BJ (cell line): ENCODE results near the gene ADAMTS17. TPM values are rescaled to one million over a fixed set of nuclear protein-coding genes. Genes with fewer than 3 reads are reported as not detected.

Source experiments
- CTCF ChIA-PET: fragments of 350-600 bp; formaldehyde crosslinking; extraction: SDS; loops from one replicate; lab custom pipeline; 2021; ENCODE audit warnings: antibody characterized with exemption, inconsistent platforms; lab: Yijun Ruan, JAX
- POLR2A ChIA-PET: fragments of 300-600 bp; sonication (Branson Sonifier 250); formaldehyde crosslinking; extraction: SDS; loops from one replicate; lab custom pipeline; 2021; ENCODE audit warnings: antibody characterized with exemption; lab: Charles Lee
- DNase-seq: peaks from one replicate; pipeline ENCODE4 v3.0.0-alpha.2; 2011; ENCODE audit warnings: low read depth
- H3K27me3 ChIP-seq: 2 replicates; pipeline ENCODE4 v1.6.0; 2011; ENCODE audit warnings: low read length; ENCODE audit not compliant: control insufficient read depth, insufficient read depth
- H3K36me3 ChIP-seq: 2 replicates; pipeline ENCODE4 v1.5.1; 2011; ENCODE audit warnings: low read length; ENCODE audit not compliant: control insufficient read depth, insufficient read depth
- H3K4me3 ChIP-seq: 2 replicates; pipeline ENCODE4 v1.5.1; 2011; ENCODE audit warnings: low read depth, mild to moderate bottlenecking, control low read depth, low read length
- polyA plus RNA-seq: library from polyadenylated mRNA; depleted of rRNA; stranded (reverse); fragments of >200 nt; gene quantifications from 2 replicates; pipeline ENCODE4 v1.2.3, GENCODE V29; 2011
- TF ChIP-seq, protein P1 (sequence below): IDR thresholded peaks from 2 replicates; pipeline ENCODE4 v1.5.1; 2011; ENCODE audit warnings: low read depth, mild to moderate bottlenecking, control low read depth, inconsistent platforms, low read length, moderate library complexity; ENCODE audit not compliant: insufficient read depth

Gene ADAMTS17
- polyA plus RNA-seq, 1 experiment = not detected

DNA sequence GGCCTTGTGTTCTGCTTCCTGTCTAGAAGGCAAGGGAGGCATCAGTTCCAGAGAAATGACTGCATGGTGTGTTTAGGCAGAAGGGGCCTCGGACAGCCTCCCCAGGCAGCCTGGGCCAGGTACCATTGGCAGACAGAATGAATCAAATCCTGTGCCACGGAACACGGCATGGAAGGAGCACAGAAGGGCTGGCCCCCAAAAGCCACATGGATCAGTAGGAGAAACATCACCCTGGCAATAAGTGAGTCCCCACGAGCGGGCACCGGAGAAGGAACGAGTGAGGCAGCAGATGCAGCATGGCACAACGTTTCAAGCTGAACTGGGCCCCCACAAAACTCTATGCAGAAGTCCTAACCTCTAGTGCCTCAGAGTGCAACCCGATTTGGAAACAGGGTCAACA lies 223.2 kb downstream of the ADAMTS17 start:
- POLR2A ChIA-PET = no interaction called here
- H3K36me3 ChIP-seq = no peaks in the 10 kb centered on the region
- TF ChIP-seq, protein P1, sequence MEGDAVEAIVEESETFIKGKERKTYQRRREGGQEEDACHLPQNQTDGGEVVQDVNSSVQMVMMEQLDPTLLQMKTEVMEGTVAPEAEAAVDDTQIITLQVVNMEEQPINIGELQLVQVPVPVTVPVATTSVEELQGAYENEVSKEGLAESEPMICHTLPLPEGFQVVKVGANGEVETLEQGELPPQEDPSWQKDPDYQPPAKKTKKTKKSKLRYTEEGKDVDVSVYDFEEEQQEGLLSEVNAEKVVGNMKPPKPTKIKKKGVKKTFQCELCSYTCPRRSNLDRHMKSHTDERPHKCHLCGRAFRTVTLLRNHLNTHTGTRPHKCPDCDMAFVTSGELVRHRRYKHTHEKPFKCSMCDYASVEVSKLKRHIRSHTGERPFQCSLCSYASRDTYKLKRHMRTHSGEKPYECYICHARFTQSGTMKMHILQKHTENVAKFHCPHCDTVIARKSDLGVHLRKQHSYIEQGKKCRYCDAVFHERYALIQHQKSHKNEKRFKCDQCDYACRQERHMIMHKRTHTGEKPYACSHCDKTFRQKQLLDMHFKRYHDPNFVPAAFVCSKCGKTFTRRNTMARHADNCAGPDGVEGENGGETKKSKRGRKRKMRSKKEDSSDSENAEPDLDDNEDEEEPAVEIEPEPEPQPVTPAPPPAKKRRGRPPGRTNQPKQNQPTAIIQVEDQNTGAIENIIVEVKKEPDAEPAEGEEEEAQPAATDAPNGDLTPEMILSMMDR = no peak
- no peaks in the 10 kb centered on the region for H3K27me3 ChIP-seq
- no peak for DNase-seq
- no peak overlapping the region for H3K4me3 ChIP-seq
- CTCF ChIA-PET = no interaction called here

DNA sequence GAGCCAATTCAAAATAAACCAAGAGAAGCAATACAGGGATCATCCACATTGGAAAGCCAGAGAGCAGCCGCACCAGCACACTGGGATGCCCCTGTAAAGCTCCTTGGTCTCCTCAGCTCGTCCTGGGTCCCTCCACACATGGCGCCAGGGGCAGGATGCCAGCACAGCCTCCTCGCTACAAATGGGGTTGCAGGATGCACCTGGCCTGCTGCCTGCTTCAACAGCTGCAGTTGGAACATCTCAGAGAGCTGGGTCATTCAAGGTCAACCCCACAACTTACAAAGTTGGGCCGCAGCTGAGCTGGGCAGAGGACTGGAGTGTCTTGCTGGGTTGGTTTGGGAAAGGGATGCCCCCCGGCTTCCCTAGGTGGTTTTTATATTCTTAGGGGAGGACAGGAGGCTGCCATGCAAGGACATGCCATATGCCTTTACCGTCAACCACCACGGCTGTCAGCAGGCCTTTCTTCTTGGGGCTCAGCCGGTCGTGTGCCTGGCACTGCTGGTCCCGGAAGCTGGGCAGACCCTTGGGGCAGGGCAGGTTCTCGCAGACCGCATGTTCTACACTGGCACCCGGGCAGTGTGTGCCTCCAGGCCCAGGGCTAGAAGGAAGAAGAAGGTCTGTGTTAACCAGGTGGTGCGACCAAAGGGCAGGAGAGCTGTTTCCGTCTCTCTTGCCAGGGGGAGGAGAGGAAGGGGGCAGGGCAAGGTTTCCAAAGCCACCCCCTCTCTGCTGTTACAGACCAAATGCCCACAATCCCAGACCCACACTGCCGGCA lies 225.2 kb downstream of the ADAMTS17 start:
- Histone ChIP-seq H3K36me3 (no peaks in the 10 kb centered on the region), H3K4me3 (no peak overlapping the region), H3K27me3 (no peaks in the 10 kb centered on the region)
- POLR2A ChIA-PET = no interaction called here
- no peak for DNase-seq
- TF ChIP-seq, protein P1 = no peak
- CTCF ChIA-PET = no interaction called here

DNA sequence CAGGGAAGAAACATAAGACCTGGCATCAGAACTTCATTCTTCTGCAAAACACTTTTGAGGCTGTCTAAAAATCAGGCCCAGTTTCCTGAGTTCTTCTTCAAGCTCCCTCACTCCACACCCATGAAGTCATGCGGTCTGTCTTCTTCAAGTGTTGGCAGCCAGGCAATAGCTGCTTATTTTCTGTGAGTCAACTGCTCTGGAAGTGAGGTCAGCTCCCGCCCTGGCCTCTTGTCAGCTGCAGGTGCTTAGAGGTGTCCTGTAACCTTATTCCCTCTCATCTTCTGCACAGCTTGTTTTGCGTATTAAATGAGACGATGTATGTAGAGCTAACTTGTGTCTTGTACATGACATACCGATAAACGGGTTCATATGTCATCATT lies 226.1 kb downstream of the ADAMTS17 start:
- DNase-seq = no peak
- no peaks in the 10 kb centered on the region for H3K36me3 ChIP-seq
- H3K27me3 ChIP-seq = no peaks in the 10 kb centered on the region
- no peak overlapping the region for H3K4me3 ChIP-seq
- TF ChIP-seq, protein P1 = no peak
- CTCF ChIA-PET = no interaction called here
- POLR2A ChIA-PET = no interaction called here

DNA sequence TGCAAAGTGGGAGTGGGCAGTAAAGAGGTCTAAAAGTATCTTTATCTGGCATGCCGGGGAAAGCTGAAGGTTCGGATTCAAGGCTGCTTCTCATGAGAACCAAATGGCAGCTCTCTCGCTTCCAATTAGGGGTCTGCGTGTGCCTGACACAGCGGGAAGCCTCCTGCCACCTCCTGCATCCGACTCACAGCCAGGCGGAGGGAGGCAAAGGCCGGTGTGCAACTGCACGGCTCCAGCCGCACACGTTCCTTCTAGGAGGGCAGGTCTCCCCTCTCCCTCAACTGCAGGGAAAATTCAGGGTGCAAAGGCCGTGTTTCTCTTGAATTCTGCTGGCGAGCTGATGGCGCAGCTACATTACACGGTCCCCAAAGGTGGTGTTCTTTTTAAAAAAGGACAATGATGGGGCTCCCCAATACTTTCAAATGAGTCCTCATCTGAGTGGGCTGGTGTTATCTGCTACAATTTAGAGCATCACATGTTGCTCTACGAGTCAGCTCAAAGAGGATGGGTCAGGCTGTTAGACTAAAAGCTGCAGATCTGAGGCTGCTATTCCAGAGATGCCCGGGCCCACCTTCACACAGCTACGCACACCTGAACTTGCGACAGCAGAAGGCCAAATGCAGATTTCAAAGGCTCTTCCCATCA lies 226.6 kb downstream of the ADAMTS17 start:
- H3K36me3 ChIP-seq = no peaks in the 10 kb centered on the region
- H3K27me3 ChIP-seq = no peaks in the 10 kb centered on the region
- ChIA-PET CTCF (no interaction called here), POLR2A (no interaction called here)
- no peak overlapping the region for H3K4me3 ChIP-seq
- no peak for DNase-seq
- TF ChIP-seq, protein P1 = no peak

DNA sequence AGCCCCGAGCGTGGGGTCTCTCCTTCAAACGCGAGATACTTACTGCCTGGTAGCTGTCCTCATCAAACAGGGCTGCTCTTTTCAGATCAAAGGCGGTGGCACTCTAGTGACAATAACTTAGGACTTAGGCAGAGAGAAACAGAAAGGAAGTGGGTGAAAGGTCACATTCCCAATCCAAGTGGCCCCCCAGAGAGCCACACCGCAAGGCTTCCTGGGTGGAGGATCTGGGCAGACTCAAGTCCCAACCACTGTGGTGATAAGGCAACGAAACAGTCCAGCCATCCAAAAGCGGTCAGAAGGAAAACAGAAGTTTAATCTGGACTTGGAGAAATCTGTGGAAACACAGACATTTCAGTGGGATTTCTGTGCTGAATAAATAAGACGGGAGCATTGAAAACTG lies 227.2 kb downstream of the ADAMTS17 start:
- Histone ChIP-seq H3K36me3 (no peaks in the 10 kb centered on the region), H3K4me3 (no peak overlapping the region), H3K27me3 (no peaks in the 10 kb centered on the region)
- no peak for DNase-seq
- ChIA-PET POLR2A (no interaction called here), CTCF (no interaction called here)
- TF ChIP-seq, protein P1 = no peak
